ENCODE measurements around the gene GPR15LG. TPM values are rescaled to one million over a fixed set of nuclear protein-coding genes. Genes with fewer than 3 reads are reported as not detected.
"Not testable (repeated sequence)": the region's sequence is repeated elsewhere in the genome, so short reads cannot be mapped to it uniquely, and the experiment has no call there.

GPR15LG gene
- total RNA-seq, 5 donors from 2014 or later (not counting 1 experiment from before 2014, with no cell fraction given): not detected

- no peaks in the 10 kb centered on the region for H3K9me3 Mint-ChIP-seq
- peak within 1 kb of the TSS; percentile 97 to 100 for H3K27ac Mint-ChIP-seq
- Histone ChIP-seq H3K4me3 (ENCODE audit: control insufficient read depth in 1 of 2, extremely low read depth in 1 of 2, low read length in 1 of 2) (peak within 1 kb of the TSS; percentile 87 to 96), H3K36me3 (ENCODE audit: control insufficient read depth in 2 of 2, extremely low read depth in 1 of 2, insufficient read depth in 1 of 2, low read length in 1 of 2) (peaks cover 0 to 29% of the 10 kb centered on the region in 2 donors), H3K4me1 (ENCODE audit: control insufficient read depth in 1 of 2, extremely low read depth in 1 of 2, insufficient read depth in 2 of 2, low read length in 2 of 2) (peaks cover 11 to 16% of the 10 kb centered on the region in 2 experiments), H3K9me3 (no peaks in the 10 kb centered on the region), H3K27me3 (replicated peaks in 1 of 2; ENCODE audit: control insufficient read depth in 2 of 2, extremely low read depth in 1 of 2, insufficient read depth in 2 of 2, low read length in 1 of 2) (peaks cover 0 to 2% of the 10 kb centered on the region in 2 experiments), H3K27ac (ENCODE audit: low read length) (peak within 1 kb of the TSS; percentile 93)
- H3K4me3 Mint-ChIP-seq: peak within 1 kb of the TSS; percentile 89 to 96 (median 94)
- WGBS (ENCODE audit: insufficient coverage): under 1% methylated on average over 51 of the region's 61 CpGs
- ATAC-seq (replicated peaks in 1 of 4): peak; percentile 95 to 99 (median 96)
- H3K4me1 Mint-ChIP-seq: peaks cover 20 to 33% (median 33%) of the 10 kb centered on the region in 3 donors
- DNase-seq: peak; percentile 95 to 100 (median 99)
- POLR2A ChIA-PET: interaction anchor here (0.6 to 2.0 kb wide), 6 partner anchors 9 to 195 kb away, joined by 4 to 8 read pairs (median 4); no protein-coding TSS in a partner anchor
- no peaks in the 10 kb centered on the region for H3K27me3 Mint-ChIP-seq
- CTCF ChIA-PET: interaction anchor here (0.5 to 3.2 kb wide), 7 partner anchors 8 to 271 kb away, joined by 3 to 31 read pairs (median 6); no protein-coding TSS in a partner anchor
- peaks cover 14% of the 10 kb centered on the region for H3K36me3 Mint-ChIP-seq
These were observed 34.2 kb upstream of the GPR15LG start, which contains the start of gene GHITM for GRCh38 chr10:84139126-84140035. Gene GHITM (plus strand): TSS chr10:84139509. CDS start chr10:84141501, 1,992 bp downstream.

GRCh38 chr10:84140036-84140379 lies 33.6 kb upstream of the GPR15LG start:
- WGBS (ENCODE audit: insufficient coverage): 15% methylated on average over 6 of the region's 12 CpGs
- H3K9me3 Mint-ChIP-seq: no peaks in the 10 kb centered on the region
- ATAC-seq (replicated peaks in 1 of 4) (no peak), DNase-seq (peak in 1 of 35 experiments; percentile 6)
- peak overlapping the region; percentile 89 to 96 (median 94) for H3K4me3 Mint-ChIP-seq
- Histone ChIP-seq H3K27ac (ENCODE audit: low read length) (peak overlapping the region; percentile 91), H3K4me1 (ENCODE audit: control insufficient read depth in 1 of 2, extremely low read depth in 1 of 2, insufficient read depth in 2 of 2, low read length in 2 of 2) (peaks cover 11 to 16% of the 10 kb centered on the region in 2 experiments), H3K9me3 (no peaks in the 10 kb centered on the region), H3K36me3 (ENCODE audit: control insufficient read depth in 2 of 2, extremely low read depth in 1 of 2, insufficient read depth in 1 of 2, low read length in 1 of 2) (peaks cover 0 to 35% of the 10 kb centered on the region in 2 donors), H3K4me3 (ENCODE audit: control insufficient read depth in 1 of 2, extremely low read depth in 1 of 2, low read length in 1 of 2) (peak overlapping the region; percentile 87 to 96), H3K27me3 (replicated peaks in 1 of 2; ENCODE audit: control insufficient read depth in 2 of 2, extremely low read depth in 1 of 2, insufficient read depth in 2 of 2, low read length in 1 of 2) (no peaks in the 10 kb centered on the region)
- H3K4me1 Mint-ChIP-seq: peaks cover 20 to 33% (median 33%) of the 10 kb centered on the region in 3 donors
- no peaks in the 10 kb centered on the region for H3K27me3 Mint-ChIP-seq
- CTCF ChIA-PET: interaction anchor here (0.5 to 1.4 kb wide), 4 partner anchors 9 to 270 kb away, joined by 3 to 5 read pairs (median 3); no protein-coding TSS in a partner anchor
- POLR2A ChIA-PET: interaction anchor here in 1 of 2 donors (0.6 to 1.9 kb wide), 4 partner anchors 8 to 54 kb away, joined by 3 to 6 read pairs (median 4); no protein-coding TSS in a partner anchor
- H3K36me3 Mint-ChIP-seq: peaks cover 19% of the 10 kb centered on the region
- H3K27ac Mint-ChIP-seq: peak overlapping the region; percentile 97 to 100

GRCh38 chr10:84147347-84147746 lies 26.3 kb upstream of the GPR15LG start:
- Histone ChIP-seq H3K27me3 (replicated peaks in 1 of 2; ENCODE audit: control insufficient read depth in 2 of 2, extremely low read depth in 1 of 2, insufficient read depth in 2 of 2, low read length in 1 of 2) (no peaks in the 10 kb centered on the region), H3K4me3 (ENCODE audit: control insufficient read depth in 1 of 2, extremely low read depth in 1 of 2, low read length in 1 of 2) (no peak overlapping the region), H3K36me3 (ENCODE audit: control insufficient read depth in 2 of 2, extremely low read depth in 1 of 2, insufficient read depth in 1 of 2, low read length in 1 of 2) (peaks cover 3 to 88% of the 10 kb centered on the region in 2 donors), H3K4me1 (ENCODE audit: control insufficient read depth in 1 of 2, extremely low read depth in 1 of 2, insufficient read depth in 2 of 2, low read length in 2 of 2) (peaks cover 0 to 3% of the 10 kb centered on the region in 2 experiments), H3K27ac (ENCODE audit: low read length) (no peak overlapping the region), H3K9me3 (no peaks in the 10 kb centered on the region)
- ChIA-PET CTCF (interaction anchor here (0.6 to 3.5 kb wide), 20 partner anchors 9 to 178 kb away, joined by 3 to 51 read pairs (median 4); partner anchors contain the start of genes GHITM (in 2 of the 2) and CDHR1 (in 1 of the 2)), POLR2A (interaction anchor here (0.9 to 1.2 kb wide), 3 partner anchors 8 to 9 kb away, joined by 3 to 6 read pairs (median 5); partner anchors contain the start of gene GHITM (in 1 of the 2))
- no peak for ATAC-seq (replicated peaks in 1 of 4)
- H3K27me3 Mint-ChIP-seq: no peaks in the 10 kb centered on the region
- peaks cover 56% of the 10 kb centered on the region for H3K36me3 Mint-ChIP-seq
- DNase-seq: no peak
- no peak overlapping the region for H3K27ac Mint-ChIP-seq
- H3K4me1 Mint-ChIP-seq: peaks cover 0 to 22% (median 18%) of the 10 kb centered on the region in 3 donors
- H3K4me3 Mint-ChIP-seq: no peak overlapping the region
- no peaks in the 10 kb centered on the region for H3K9me3 Mint-ChIP-seq

DNA sequence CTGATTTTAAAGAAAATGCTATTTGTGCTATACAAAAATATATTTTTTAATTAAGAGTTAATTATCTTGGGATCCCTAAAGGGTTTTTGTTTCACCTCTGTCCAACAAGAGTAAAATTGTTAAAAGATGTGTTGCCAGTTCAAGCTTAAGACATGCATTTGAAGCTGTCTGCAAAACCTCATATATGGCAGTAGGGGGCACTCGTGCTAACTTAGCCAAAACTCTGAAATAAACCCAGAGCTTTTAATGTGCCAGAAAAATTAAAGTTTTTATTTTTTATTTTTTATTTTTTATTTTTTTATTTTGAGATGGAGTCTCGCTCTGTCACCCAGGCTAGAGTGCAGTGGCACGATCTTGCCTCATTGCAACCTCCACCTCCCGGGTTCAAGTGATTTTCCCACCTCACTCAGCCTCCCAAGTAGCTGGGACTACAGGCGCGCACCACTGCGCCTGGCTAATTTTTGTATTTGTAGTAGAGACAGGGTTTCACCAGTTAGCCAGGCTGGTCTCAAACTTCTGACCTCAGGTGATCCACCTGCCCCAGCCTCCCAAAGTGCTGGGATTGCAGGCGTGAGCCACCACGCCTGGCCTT lies 25.5 kb upstream of the GPR15LG start:
- H3K27me3 Mint-ChIP-seq; H3K27ac ChIP-seq (ENCODE audit: low read length); H3K4me3 Mint-ChIP-seq; H3K4me3 ChIP-seq (ENCODE audit: control insufficient read depth in 1 of 2, extremely low read depth in 1 of 2, low read length in 1 of 2); H3K4me1 ChIP-seq (ENCODE audit: control insufficient read depth in 1 of 2, extremely low read depth in 1 of 2, insufficient read depth in 2 of 2, low read length in 2 of 2); H3K9me3 Mint-ChIP-seq; H3K27me3 ChIP-seq (replicated peaks in 1 of 2; ENCODE audit: control insufficient read depth in 2 of 2, extremely low read depth in 1 of 2, insufficient read depth in 2 of 2, low read length in 1 of 2); H3K9me3 ChIP-seq; H3K27ac Mint-ChIP-seq: not testable (repeated sequence)
- POLR2A ChIA-PET: interaction anchor here (0.6 to 1.2 kb wide), 4 partner anchors 8 to 26 kb away, joined by 3 to 6 read pairs (median 4); partner anchors contain the start of gene GHITM (in 1 of the 2)
- DNase-seq: peak in 6 of 35 experiments; percentile 5 to 74 (median 12)
- H3K36me3 ChIP-seq (ENCODE audit: control insufficient read depth in 2 of 2, extremely low read depth in 1 of 2, insufficient read depth in 1 of 2, low read length in 1 of 2): peaks cover 3 to 89% of the 10 kb centered on the region in 2 donors
- Mint-ChIP-seq H3K36me3 (peaks cover 55% of the 10 kb centered on the region), H3K4me1 (peaks cover 0 to 17% (median 16%) of the 10 kb centered on the region in 3 donors)
- no CpG with 5 or more reads among the region's 9 CpGs for WGBS (ENCODE audit: insufficient coverage)
- CTCF ChIA-PET: interaction anchor here (0.6 to 3.5 kb wide), 22 partner anchors 9 to 241 kb away, joined by 3 to 51 read pairs (median 4); partner anchors contain the start of genes GHITM (in 2 of the 2) and CDHR1 (in 1 of the 2)
- ATAC-seq (replicated peaks in 1 of 4): peak in 3 of 4 experiments; percentile 55 to 69 (median 56)

DNA sequence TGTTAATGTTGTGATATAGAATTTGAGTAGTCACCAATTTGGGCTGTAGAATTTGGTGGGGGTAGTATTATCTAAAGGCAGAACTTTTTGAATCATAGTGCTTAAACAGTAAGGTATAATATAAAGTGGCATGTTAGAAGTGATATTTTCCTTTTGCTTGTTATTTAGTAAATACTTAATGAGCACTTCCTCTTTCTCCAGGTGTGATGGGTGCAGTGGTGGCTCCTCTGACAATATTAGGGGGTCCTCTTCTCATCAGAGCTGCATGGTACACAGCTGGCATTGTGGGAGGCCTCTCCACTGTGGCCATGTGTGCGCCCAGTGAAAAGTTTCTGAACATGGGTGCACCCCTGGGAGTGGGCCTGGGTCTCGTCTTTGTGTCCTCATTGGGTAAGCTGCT lies 23.7 kb upstream of the GPR15LG start:
- Mint-ChIP-seq H3K36me3 (peaks cover 52% of the 10 kb centered on the region), H3K27ac (no peak overlapping the region)

More for the DNA sequence above, 23.7 kb upstream of the GPR15LG start:
- H3K36me3 ChIP-seq (ENCODE audit: control insufficient read depth in 2 of 2, extremely low read depth in 1 of 2, insufficient read depth in 1 of 2, low read length in 1 of 2): peaks cover 3 to 83% of the 10 kb centered on the region in 2 donors
- no peaks in the 10 kb centered on the region for H3K27me3 ChIP-seq (replicated peaks in 1 of 2; ENCODE audit: control insufficient read depth in 2 of 2, extremely low read depth in 1 of 2, insufficient read depth in 2 of 2, low read length in 1 of 2)
- no peaks in the 10 kb centered on the region for H3K27me3 Mint-ChIP-seq
- ATAC-seq (replicated peaks in 1 of 4) (no peak), DNase-seq (no peak)
- no peaks in the 10 kb centered on the region for H3K9me3 Mint-ChIP-seq
- POLR2A ChIA-PET: interaction anchor here in 1 of 2 donors (0.9 kb wide), 1 partner anchor 11 kb away, joined by 4 read pairs; the partner anchor contains the start of gene GHITM
- H3K4me1 Mint-ChIP-seq: peaks cover 0 to 17% (median 12%) of the 10 kb centered on the region in 3 donors
- H3K4me1 ChIP-seq (ENCODE audit: control insufficient read depth in 1 of 2, extremely low read depth in 1 of 2, insufficient read depth in 2 of 2, low read length in 2 of 2): peaks cover 0 to 3% of the 10 kb centered on the region in 2 experiments
- no peak overlapping the region for H3K4me3 Mint-ChIP-seq
- WGBS (ENCODE audit: insufficient coverage): no CpG with 5 or more reads among the region's 2 CpGs
- CTCF ChIA-PET: interaction anchor here (0.5 to 3.5 kb wide), 12 partner anchors 9 to 389 kb away, joined by 3 to 51 read pairs (median 4); partner anchors contain the start of gene GHITM (in 1 of the 2)
- H3K27ac ChIP-seq (ENCODE audit: low read length): no peak overlapping the region
- H3K9me3 ChIP-seq: no peaks in the 10 kb centered on the region
- H3K4me3 ChIP-seq (ENCODE audit: control insufficient read depth in 1 of 2, extremely low read depth in 1 of 2, low read length in 1 of 2): no peak overlapping the region
